BJ (cell line): Measurements from ENCODE around the gene VAV2. TPM values are rescaled to one million over a fixed set of nuclear protein-coding genes. Genes with fewer than 3 reads are reported as not detected.

Experiments
- CTCF ChIA-PET: fragments of 350-600 bp; formaldehyde crosslinking; extraction: SDS; loops from one replicate; lab custom pipeline; 2021; ENCODE audit warnings: antibody characterized with exemption, inconsistent platforms; lab: Yijun Ruan, JAX
- POLR2A ChIA-PET: fragments of 300-600 bp; sonication (Branson Sonifier 250); formaldehyde crosslinking; extraction: SDS; loops from one replicate; lab custom pipeline; 2021; ENCODE audit warnings: antibody characterized with exemption; lab: Charles Lee
- DNase-seq: peaks from one replicate; pipeline ENCODE4 v3.0.0-alpha.2; 2011; ENCODE audit warnings: low read depth
- H3K27me3 ChIP-seq: 2 replicates; pipeline ENCODE4 v1.6.0; 2011; ENCODE audit warnings: low read length; ENCODE audit not compliant: control insufficient read depth, insufficient read depth
- H3K36me3 ChIP-seq: 2 replicates; pipeline ENCODE4 v1.5.1; 2011; ENCODE audit warnings: low read length; ENCODE audit not compliant: control insufficient read depth, insufficient read depth
- H3K4me3 ChIP-seq: 2 replicates; pipeline ENCODE4 v1.5.1; 2011; ENCODE audit warnings: low read depth, mild to moderate bottlenecking, control low read depth, low read length
- CTCF ChIP-seq: IDR thresholded peaks from 2 replicates; pipeline ENCODE4 v1.5.1; 2011; ENCODE audit warnings: low read depth, mild to moderate bottlenecking, control low read depth, inconsistent platforms, low read length, moderate library complexity; ENCODE audit not compliant: insufficient read depth
- polyA plus RNA-seq: library from polyadenylated mRNA; depleted of rRNA; stranded (reverse); fragments of >200 nt; gene quantifications from 2 replicates; pipeline ENCODE4 v1.2.3, GENCODE V29; 2011

The VAV2 gene
- polyA plus RNA-seq, 1 experiment, result 9.9 TPM

GRCh38 chr9:133803745-133804144, 188.4 kb downstream of the VAV2 start:
- TF ChIP-seq CTCF, result no peak
- ChIA-PET CTCF (interaction anchor here (0.7 to 3.4 kb wide), 5 partner anchors 9 to 191 kb away, joined by 3 to 12 read pairs (median 4); no protein-coding TSS in a partner anchor), POLR2A (no interaction called here)
- DNase-seq, result no peak
- Histone ChIP-seq H3K27me3 (no peaks in the 10 kb centered on the region), H3K4me3 (no peak overlapping the region), H3K36me3 (peaks cover 16% of the 10 kb centered on the region)

- POLR2A ChIA-PET, result no interaction called here
- H3K27me3 ChIP-seq, result no peaks in the 10 kb centered on the region
- peaks cover 16% of the 10 kb centered on the region for H3K36me3 ChIP-seq
- CTCF ChIA-PET, result interaction anchor here (0.7 to 3.4 kb wide), 8 partner anchors 9 to 192 kb away, joined by 3 to 12 read pairs (median 4); no protein-coding TSS in a partner anchor
- no peak for TF ChIP-seq CTCF
- DNase-seq, result no peak
- H3K4me3 ChIP-seq, result no peak overlapping the region
Measured at GRCh38 chr9:133803028-133803585, 189.0 kb downstream of the VAV2 start.

GRCh38 chr9:133801739-133802138, 190.4 kb downstream of the VAV2 start:
- no peaks in the 10 kb centered on the region for H3K27me3 ChIP-seq
- no peak for DNase-seq
- H3K4me3 ChIP-seq, result no peak overlapping the region
- TF ChIP-seq CTCF, result no peak
- ChIA-PET CTCF (no interaction called here), POLR2A (no interaction called here)
- H3K36me3 ChIP-seq, result peaks cover 17% of the 10 kb centered on the region

GRCh38 chr9:133800266-133800665, 191.9 kb downstream of the VAV2 start:
- peaks cover 16% of the 10 kb centered on the region for H3K36me3 ChIP-seq
- no peak for DNase-seq
- POLR2A ChIA-PET, result no interaction called here
- no peak for TF ChIP-seq CTCF
- no peak overlapping the region for H3K4me3 ChIP-seq
- CTCF ChIA-PET, result interaction anchor here (1.0 to 1.7 kb wide), 3 partner anchors 8 to 194 kb away, joined by 3 to 9 read pairs (median 5); no protein-coding TSS in a partner anchor
- H3K27me3 ChIP-seq, result no peaks in the 10 kb centered on the region

GRCh38 chr9:133799716-133800115, 192.4 kb downstream of the VAV2 start:
- ChIA-PET POLR2A (no interaction called here), CTCF (interaction anchor here (1.0 to 1.7 kb wide), 3 partner anchors 9 to 195 kb away, joined by 3 to 9 read pairs (median 5); no protein-coding TSS in a partner anchor)
- TF ChIP-seq CTCF, result no peak
- no peak overlapping the region for H3K4me3 ChIP-seq
- DNase-seq, result no peak
- H3K27me3 ChIP-seq, result no peaks in the 10 kb centered on the region
- H3K36me3 ChIP-seq, result peaks cover 19% of the 10 kb centered on the region
